ENCODE data around the gene PMM1.

The PMM1 gene

GRCh38 chr22:41534219-41534618, 55.4 kb downstream of the PMM1 start:
- no peak for DNase-seq

DNA sequence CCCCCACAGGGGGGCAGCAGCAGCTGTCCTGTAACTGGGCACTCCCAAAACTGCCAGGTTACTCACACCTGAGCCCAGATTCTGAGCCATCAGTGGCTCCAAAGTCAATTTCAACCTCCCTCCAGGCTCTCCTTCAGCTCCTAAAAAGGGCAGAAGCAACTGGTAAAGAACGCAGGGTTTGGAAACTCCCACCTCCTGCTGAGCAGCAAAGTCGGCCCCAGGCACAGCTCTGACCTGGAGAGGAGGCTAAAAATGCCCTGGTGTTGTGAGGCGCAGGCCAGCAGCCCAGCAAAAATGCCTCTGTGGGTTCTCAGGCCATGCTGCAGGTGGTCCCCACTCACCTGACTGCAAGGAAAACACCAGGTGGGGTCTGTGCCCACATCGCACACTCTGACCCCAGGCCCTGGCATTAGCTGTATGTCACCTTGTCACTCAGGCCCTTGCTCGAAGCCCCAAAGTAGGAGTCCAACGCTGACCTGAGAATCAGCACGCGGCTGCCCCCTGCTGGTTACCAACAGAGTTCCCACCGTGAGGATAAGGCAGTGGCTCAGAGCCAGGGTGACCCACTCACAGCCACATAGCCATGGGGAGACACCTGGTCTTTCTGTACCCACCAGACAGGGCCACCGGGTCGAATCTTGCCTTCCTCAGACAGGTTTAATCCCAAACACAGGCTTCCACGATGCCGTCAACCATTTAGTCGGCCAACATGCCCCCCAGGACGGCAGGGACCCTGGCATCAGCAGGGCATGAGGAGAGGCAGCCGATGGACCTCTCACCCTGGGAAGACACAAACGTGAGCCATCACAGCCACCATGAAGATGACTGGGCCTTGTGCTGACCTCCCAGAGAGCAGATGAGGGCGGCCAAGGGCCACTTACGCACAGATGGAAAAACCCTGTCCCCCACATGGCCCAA, 56.5 kb downstream of the PMM1 start:
- peak; percentile 73 for DNase-seq

- no peak for DNase-seq
Observed at GRCh38 chr22:41531715-41532477, 57.7 kb downstream of the PMM1 start.

DNA sequence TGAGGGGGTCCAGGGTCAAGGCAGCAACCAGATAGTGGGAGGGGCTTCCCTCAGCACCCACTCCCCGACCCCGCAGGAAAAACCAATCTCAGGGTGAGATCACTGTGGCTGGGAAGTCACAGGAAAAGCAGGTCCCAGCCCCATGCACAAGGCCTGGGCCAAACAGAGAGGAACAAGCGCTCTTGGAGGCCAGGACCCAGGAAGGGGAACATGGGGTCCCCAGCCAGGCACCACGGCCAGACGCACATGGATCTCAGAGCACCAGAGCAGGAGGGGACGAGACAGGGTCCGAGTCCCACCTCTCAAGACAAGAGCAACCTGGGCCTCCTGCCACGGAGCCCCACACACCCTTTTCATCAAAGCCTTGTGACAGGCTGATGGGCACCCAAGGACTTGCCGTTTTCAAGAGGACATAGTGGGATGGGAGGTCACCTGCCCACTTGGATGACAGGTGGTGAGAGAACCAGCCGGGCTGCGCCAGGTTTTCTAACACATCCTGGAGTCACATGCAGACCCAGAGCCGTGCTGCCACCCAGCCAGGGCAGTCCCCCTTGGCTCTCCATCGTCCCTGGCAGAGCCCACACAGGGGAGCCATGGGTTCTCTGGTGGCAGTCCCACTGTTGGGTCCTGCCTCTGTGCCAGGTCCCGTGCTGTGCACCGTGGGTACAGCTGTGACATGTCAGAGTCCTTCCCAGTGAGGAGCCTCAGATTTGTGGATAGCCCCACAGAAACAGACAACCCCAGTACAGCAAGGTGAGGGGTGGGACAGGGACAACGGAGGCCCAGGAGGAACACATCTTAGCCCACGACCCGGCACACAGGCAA, 58.5 kb downstream of the PMM1 start:
- DNase-seq, result no peak

- DNase-seq, result no peak
Observed at GRCh38 chr22:41528938-41529561, 60.6 kb downstream of the PMM1 start.

DNA sequence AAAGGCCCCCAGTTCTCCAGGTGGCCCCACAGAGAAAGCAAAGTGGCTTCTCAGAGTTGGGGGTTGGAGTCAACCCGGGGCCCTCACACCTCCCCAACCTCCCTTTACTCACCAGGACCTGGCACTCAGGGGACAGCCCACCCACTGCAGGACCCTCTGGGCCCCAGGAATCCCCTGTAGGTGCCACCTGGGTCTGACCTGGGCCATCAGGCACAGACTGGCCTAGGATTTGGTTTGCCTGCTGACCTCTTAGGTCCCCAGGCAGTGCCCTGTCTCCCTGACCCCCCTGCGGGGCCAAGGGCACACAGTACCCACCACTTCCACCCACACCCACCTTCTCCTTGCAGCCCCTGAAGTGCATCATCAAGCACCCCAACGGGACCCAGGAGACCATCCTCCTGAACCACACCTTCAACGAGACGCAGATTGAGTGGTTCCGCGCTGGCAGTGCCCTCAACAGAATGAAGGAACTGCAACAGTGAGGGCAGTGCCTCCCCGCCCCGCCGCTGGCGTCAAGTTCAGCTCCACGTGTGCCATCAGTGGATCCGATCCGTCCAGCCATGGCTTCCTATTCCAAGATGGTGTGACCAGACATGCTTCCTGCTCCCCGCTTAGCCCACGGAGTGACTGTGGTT, 61.4 kb downstream of the PMM1 start:
- no peak for DNase-seq
